Activated CD4-positive, CD25-positive, alpha-beta regulatory T cell treated with anti-CD3 and anti-CD28 coated beads, Interleukin-2, amount 50 U/mL, for 16 hours (primary cell): ENCODE data around the gene TBX19.

ENCODE experiments used
- DNase-seq: peaks from one replicate; pipeline ENCODE4 v3.0.0-alpha.2; 2020; ENCODE audit warnings: low read depth, low spot score

TBX19 gene

DNA sequence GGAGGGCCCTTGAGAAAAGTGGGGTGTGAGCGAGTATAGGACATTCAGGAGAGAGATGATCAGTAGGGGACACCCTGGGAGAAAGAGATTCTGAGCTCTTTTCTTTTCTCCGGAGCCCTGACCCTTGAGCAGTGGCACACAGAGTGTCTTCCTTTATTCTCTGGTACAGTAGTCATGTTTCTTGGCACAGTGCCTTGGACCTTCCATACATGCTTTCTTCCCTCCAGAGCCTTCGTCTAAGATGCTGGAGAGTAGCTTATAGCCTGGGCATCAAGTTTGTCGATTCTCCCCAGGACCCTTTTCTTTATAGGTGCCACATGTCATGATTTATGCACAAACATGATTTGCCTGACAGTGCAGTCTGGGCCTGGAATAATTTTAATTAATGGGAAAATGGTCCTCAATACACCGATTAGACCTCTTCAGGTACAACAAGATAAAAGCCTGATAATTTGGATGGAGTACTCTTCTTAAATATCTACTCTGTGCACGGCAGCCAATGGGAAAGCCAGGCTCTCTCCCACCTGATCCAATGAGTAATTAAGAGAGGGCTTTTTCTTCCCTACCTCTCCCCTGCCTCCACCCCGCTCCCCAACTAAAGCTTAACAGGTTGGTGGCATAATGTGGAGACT is at the start of gene TBX19:
Gene TBX19, plus strand, starts transcription at position 582 of the 632 bp plus-strand sequence. CDS start 214 bp downstream, outside the sequence.
- no peak for DNase-seq

DNA sequence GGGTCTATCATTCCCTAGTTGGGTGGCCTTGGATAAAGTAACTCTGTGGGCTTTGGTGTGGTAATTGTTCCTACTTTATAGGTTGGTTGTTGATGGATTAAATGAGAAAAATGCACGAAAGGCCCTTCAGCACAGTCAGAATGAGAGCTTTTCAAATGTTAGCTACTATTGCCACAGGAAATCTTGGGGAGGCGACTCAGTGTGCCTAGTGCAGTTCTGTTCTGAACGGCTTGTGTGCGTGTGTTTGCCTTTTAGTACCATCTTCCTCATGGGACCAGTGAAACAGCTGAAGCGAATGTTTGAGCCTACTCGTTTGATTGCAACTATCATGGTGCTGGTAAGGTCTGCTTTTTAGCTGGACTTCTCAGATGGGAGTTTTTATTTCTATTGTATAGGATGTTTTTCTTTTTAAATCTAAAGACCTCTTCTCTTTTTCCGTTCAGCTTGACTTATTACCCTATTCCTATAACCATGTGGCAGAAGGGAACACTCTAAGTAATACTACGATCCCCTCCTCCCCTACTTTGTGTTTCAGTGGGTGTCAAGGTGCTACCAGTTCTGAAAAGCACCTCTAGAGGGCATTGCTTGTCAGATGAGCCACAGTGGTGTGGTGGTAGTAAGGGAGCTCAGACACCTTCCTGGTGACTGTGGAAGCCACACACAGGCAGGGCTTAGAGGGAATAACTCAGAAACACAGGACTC is 45.7 kb upstream of the TBX19 start:
- DNase-seq = peak; percentile 21

DNA sequence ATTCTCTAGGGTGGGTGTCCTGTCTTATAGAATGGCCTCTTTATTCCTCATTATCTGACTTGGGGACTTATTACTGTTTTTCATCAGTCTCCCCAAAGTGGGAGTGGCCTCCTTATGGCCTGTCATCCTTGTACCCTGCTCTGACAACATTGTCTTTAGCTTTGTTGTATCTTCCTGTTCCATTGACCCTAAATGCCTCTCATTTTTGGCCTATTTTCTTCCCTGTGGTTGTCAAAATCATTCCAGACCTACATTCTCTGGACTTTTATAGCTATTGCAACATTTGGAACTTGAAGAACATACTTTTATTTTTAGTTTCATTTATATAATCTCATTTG is 45.2 kb upstream of the TBX19 start:
- no peak for DNase-seq

DNA sequence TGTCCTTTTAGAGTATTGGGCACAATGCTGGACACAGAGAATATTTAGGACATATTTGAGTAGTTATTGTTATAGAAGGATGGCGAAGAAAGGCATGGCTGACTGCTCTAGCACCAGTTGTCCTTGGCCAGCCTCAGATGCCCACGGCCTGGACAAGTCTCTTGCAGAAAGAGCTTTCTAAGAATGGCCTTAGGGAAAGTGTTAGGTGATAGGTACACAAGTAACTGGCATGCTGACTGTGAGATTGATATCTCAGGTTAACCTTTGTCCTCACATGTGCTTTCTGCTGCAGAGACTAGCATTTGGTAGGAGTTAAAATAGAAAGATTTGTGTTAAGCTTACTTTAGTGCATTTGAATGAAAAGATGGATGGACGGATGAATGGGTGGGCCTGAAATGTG is 44.7 kb upstream of the TBX19 start:
- DNase-seq = no peak

DNA sequence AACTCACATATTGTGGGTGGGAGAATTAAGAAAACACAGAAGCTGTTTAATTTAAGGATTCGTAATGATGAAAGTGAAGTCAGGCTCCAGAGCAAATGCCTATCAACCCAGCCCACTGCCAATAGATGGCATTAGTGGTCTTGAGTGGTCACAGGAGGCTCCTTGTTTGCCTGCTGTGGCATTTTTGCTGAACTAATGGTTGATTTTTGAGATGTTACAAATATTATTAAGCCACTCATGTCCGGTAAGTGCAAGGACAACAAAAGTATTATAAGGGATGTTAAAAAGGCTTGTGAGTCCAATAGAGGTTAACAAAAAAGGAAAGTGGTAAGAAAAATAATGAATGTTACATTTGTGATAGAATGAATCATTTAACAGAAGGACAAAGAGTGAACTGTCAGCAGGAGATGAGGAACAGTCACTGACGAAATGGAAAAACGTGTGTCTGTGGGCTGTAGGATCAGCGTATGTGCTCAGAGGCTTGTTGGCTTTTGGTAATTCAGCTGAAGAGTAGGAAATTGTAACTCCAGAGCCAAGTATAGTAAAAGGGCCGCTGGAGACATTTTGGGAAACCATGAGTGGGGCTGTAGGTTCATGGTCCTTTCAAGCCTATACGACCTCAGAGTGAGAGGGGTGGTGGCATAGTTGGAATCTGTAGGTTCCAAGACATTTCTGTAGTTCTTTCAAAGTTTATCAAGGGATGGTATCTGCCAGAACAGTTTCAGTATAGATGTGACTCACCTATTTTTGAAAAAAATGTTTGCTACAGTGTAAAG is 43.7 kb upstream of the TBX19 start:
- DNase-seq = no peak

DNA sequence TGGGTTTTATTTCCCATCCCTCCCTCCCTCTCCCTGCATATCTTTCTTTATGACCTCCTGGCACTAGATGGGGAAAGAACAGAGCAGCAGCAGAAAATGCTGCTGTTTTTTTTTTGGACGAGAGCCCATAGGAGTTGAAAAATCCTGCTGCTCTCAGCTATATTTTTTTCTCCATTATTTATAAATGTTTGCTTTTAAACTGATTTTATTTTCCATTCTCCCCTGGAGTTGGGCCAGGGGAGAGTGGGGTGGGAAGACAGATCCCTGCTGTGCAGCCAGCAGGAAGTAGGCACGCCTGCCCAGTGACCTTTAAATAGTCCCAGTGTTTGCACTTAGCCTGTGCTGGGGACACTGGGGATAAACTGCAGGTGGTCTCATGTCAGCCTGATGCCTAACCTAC is 37.5 kb upstream of the TBX19 start:
- no peak for DNase-seq

DNA sequence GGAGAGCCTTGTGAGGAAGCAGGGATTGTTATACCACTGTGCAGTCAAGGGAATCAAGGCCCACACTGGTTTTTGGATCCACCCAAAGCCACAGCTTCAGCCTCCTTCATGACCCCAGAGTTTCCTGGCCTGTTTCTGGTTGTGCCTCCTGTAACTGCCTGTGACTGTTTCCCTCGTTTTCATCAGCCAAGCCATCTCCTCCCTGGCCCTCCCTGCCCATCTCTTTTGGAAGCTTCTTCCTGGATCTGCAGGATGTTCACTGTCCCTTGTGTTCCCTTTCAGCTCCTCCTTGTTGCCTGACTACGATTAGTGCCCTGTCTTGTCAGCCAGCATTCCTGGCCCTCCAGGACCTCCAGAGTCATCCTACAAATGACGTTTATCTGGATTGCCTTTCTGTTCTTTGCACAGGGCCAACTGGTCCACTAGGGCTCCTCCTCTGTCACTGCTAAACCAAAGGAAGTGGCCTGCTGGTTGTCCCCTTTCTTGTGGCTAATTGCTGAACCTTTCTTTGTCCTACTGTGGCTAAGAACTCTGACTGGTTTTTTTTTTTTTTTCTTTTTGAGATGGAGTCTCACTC is 37.0 kb upstream of the TBX19 start:
- no peak for DNase-seq

DNA sequence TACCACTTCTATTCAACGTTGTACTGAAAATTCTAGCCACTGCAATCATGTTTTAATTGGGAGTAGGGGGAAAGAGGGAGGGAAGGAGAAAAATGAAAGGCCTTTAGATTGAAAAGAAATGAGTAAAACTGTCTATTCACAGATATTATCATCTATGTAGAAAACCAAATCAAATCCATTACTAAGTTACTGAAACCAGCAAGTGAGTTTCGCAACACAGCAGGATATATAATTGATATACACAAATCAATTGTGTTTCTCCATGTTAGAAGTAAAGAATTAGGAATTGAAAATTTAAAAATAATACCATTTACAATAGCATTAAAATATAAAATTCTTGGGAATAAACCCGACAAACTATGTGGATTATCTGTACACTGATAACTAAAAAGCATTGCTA is 35.6 kb upstream of the TBX19 start:
- no peak for DNase-seq

DNA sequence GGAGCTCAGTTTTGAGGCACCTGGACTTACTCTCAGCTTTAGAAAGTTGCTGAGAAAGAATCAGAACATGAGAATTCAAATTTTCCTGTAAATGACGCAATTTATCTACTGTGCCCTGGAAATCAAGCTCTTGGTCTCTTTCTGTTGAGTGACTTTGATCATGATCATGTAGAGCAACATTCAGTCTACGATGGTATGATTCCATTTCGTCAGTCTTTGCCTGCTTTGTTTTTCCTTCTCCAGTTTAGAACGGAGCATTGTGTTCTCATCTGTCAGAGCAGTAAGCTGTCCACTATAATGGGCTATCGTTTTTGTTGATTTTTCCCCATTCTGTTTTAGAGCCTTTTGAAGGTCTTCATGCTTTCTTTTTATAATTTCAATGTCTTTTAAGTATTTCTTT is 34.2 kb upstream of the TBX19 start:
- DNase-seq = no peak

DNA sequence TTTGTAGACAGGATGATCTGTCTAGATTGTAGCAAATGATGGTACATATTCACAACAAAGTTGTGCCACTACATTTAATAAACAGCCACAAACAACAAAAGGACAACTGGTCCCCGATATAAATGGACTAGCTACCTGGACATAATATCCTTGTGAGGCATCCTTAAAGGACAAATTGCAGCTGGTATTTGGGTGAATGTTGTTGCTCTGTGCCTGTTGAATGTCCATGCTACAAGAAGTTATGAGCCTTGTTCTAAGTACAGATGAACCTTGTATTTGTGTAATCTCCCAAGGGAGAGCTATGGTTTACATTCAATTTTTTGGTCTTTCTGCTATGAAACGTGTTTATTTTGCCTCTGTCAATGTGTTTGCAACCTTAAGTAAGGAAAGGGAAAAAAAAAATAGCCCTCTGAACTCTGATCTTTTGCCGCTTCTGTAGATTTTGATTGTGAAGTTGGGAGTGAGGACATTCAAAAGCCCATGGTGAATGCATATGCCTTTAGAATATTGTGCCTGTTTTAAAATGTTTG is 28.4 kb upstream of the TBX19 start:
- no peak for DNase-seq

DNA sequence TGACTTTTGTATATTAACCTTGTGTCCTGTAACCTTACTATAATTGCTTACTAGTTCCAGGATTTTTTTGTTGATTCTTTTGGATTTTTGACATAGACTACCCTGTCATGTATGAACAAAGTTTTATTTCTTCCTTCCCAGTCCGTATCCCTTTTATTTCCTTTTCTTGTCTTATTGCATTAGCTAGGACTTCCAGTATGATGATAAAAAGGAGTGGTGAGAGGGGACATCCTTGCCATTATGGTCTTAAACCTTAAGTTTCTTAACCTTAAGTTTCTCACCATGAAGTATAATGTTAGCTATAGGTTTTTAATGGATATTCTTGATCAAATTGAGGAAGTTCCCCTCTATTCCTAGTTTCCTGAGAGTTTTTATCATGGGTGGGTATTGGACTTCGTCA is 24.5 kb upstream of the TBX19 start:
- no peak for DNase-seq

DNA sequence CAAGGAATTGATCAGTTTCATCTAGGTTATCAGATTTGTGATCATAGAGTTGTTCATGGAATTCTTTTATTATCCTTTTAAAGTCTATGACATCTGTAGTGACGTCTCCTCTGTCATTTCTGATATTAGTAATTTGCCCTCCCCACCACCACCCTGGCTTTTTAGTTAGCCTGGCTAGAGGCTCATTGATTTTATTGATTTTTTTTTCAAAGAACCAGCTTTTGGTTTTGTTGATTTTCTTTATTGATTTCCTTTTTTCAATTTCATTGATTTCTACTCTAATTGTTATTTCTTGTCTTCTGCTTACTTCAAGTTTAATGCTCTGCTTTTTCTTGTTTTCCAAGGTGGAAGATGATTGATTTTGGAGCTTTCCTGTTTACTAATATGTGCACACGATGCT is 23.3 kb upstream of the TBX19 start:
- no peak for DNase-seq

DNA sequence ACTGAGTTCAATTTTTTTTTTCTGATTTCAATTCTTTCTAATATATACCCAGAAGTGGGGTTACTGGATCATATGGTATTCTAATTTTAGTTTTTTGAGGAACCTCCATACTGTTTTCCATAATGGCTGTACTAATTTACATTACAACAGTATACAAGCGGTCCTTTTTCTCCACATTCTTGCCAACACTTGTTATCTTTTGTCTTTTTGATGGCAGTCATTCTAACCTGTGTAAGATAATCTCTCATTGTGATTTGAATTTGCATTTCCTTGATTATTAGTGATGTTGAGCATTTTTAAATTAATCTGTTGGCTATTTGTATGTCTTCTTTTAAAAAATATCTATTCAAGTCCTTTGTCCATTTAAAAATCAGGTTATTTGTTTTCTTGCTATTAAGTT is 21.1 kb upstream of the TBX19 start:
- DNase-seq = no peak

DNA sequence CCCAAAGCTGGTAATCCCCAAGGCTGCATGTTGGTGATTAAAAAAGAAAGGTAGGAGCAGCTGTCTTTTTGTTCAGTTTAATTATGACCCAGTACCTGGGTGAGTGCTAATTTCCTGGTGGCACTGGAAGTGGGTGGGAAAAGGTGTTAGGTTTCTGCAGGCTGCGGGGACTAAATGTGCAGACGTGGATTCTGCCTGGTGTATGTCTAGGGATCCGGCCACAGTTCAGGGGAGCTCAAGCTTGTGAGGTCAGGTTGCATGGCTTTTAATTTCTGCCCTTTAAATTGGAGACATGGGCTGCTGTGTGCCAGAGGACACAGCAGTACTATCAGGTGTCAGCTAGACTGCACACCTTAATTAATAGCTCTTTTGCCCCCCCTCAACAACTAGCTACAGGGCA is 20.3 kb upstream of the TBX19 start:
- DNase-seq = no peak

DNA sequence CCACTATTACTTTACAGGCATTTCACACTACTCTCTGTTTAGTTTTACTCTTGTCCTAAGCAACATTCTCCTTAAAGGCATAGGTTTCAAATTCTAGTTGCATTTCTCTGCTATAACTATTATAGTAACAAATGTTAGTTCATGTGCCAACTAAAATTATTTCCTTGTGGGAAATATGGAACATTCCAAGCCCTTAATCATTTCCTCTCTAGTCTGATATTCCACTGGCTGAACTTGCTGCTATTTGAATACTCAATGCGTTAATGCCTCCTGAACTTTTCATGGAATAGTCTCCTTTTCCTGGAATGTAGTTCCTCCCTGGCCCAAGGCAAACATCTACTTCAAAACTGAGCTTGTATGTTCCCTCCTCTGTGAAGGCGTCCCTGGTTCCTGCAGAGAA is 19.3 kb upstream of the TBX19 start:
- DNase-seq = no peak

DNA sequence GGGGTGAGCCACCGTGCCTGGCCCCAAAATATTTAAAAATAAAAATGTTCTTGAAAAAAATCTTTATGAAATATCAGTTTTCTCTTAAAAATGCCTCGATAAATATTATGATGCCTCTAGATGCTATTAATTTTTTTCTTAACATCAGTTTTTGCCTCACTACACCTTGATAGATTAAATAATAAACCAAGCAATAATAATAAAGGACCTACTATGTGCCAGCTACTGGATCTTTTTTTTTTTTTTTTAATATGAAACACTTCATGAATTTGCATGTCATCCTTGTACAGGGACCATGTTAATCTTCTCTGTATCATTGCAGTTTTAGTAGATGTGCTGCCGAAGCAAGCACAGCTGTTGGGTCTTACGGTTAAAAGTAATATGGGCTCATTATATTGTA is 17.5 kb upstream of the TBX19 start:
- no peak for DNase-seq

DNA sequence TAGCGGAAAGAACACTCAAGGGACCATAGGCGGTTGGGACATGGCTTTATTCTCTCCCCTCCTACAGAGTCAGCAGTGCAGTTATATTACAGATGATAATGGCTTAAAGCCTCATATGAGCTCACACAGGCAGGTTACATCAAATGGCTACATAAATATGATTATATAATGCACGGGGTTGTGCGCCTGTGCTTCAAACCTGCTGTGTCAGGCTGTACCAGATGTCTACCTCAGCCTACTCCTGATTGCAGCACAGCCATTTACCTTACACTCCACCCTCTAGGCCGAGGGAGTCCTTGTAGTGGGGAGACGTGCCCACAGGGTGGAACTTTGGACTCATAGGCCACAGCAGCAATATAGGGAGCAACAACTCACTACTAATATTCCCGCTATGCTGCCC is 16.4 kb upstream of the TBX19 start:
- DNase-seq = no peak

DNA sequence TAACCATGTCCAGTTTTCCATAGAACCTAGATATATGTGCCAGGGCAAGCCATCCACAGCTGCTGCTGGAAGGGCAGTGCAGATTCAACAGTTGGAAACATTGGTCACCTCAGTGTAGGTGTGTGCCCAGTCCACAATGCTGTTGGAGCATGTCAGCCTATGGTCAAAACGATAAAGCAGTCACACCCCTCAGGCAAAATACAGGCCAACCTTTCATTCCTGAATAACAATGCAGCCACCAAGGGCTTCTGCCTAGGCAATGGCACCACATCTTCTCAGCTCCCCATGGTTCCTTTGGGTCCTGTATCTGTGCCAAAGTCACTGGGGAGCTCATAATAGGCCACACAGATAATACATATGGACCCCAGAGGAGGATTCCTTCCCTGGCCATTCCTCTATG is 15.1 kb upstream of the TBX19 start:
- no peak for DNase-seq

DNA sequence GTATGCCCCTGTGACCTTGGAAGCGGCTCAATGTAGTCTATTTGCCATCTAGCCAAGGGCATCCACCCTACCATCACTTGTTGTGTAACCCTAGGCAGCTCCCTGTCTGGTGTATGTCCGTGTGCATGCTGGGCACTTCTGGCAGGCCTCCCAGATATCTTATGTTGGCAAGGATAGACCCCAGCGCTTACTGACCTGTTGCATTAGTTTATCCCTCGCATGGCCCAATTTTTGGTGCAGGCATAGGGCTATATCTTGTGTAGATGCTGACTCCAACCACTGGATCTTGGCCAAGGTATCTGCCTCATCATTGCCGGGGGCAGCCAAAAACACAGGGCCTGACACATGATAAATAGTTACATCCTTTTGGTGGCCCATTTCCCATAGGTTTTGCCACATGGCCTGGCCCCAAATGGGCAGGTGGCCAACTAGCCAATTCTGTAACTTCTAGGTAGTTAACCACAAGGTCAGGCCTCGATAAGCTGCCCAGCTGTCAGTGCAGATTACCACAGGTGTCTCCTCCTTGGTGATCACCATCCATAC is 14.0 kb upstream of the TBX19 start:
- DNase-seq = no peak

DNA sequence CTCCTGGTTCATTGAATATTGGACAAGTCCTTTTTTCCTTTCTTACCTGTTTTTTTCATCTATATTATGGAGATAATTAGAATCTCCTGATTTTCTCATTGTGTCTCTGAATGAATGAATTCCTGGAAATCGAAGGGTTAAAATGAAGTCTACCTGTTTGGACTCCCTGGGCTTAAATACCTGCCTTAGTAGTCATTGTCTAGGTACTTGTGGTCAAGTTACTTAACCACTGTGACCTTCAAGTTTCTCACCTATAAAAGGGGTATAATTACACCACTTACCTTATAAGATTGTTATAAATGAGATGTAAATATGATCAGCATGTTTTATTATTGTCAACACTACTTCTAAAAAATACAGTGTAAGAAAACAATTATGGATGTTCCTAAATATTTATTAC is 9.0 kb upstream of the TBX19 start:
- no peak for DNase-seq

DNA sequence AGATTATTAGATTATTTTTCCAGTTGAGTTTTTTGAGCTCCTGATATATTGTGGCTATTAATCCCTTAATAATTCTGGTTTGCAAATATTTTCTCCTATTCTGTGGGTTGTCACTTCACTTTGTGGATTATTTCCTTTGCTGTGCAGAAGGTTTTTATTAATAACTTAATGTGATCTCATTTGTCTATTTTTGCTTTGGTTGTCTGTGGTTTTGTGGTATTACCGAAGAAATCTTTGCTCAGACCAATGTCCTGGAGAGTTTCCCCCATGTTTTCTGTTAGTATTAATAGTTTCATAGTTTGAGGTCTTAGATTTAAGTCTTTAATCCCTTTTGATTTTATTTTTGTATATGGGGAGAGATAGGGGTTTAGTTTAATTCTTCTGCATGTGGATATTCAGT is 7.1 kb upstream of the TBX19 start:
- DNase-seq = no peak

DNA sequence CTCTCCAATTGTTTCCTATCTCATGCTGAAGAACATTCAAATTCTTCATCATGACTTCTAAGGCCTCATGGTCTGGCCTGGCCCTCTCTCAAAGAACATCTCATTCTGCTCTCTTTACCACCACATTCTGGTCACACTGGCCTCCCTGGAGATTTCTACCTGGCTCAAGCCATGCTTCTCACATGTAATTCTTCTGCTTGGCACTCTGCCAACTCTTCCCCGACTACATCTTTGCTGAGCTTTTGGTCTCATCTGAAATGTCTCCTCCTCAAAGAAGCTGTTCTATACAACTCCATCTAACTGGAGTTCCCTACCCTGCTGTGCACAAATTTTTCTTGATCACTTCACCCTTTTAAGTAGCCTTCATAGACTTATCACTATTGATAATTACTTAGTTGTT is 1.4 kb upstream of the TBX19 start:
- DNase-seq = no peak
